KMS-11 (cell line): ENCODE measurements around the gene RFTN1.

Experiments used
- H2AFZ ChIP-seq: fragments of 200-600 bp; sonication (generic); 2 replicates; pipeline ENCODE4 v1.6.1; 2016; ENCODE audit warnings: antibody characterized with exemption, mixed run types, low read depth
- H3K27ac ChIP-seq: fragments of 200-600 bp; sonication (generic); 2 replicates; pipeline ENCODE4 v1.6.1; 2016; ENCODE audit warnings: mild to moderate bottlenecking, mixed run types
- H3K27me3 ChIP-seq: fragments of 200-600 bp; sonication (generic); 2 replicates; pipeline ENCODE4 v1.6.1; 2017; ENCODE audit warnings: mild to moderate bottlenecking, low read depth, mixed run types, moderate library complexity; ENCODE audit not compliant: insufficient read depth
- H3K36me3 ChIP-seq: fragments of 200-600 bp; sonication (generic); 2 replicates; pipeline ENCODE4 v1.6.1; 2017; ENCODE audit warnings: mild to moderate bottlenecking, mixed run types; ENCODE audit not compliant: insufficient read depth
- H3K4me1 ChIP-seq: fragments of 200-600 bp; sonication (generic); 2 replicates; pipeline ENCODE4 v1.6.1; 2016; ENCODE audit warnings: mild to moderate bottlenecking, low read depth, mixed run types; ENCODE audit not compliant: poor library complexity, severe bottlenecking
- H3K4me2 ChIP-seq: fragments of 200-600 bp; sonication (generic); 2 replicates; pipeline ENCODE4 v1.7.0; 2016; ENCODE audit warnings: mild to moderate bottlenecking, mixed run types
- H3K4me3 ChIP-seq: fragments of 200-600 bp; sonication (generic); IDR thresholded peaks from 2 replicates; pipeline ENCODE4 v1.6.1; 2017; ENCODE audit warnings: low read depth, low read length, mixed read lengths; ENCODE audit not compliant: insufficient read depth
- H3K79me2 ChIP-seq: fragments of 200-600 bp; sonication (generic); 2 replicates; pipeline ENCODE4 v1.6.1; 2016; ENCODE audit warnings: low read depth, mixed run types; ENCODE audit not compliant: insufficient read depth
- H3K9ac ChIP-seq: fragments of 200-600 bp; sonication (generic); 2 replicates; pipeline ENCODE4 v1.6.1; 2016; ENCODE audit warnings: mild to moderate bottlenecking, mixed run types
- H4K20me1 ChIP-seq: fragments of 200-600 bp; sonication (generic); 2 replicates; pipeline ENCODE4 v1.6.1; 2016; ENCODE audit warnings: mild to moderate bottlenecking, mixed run types; ENCODE audit not compliant: insufficient read depth
- CTCF ChIP-seq: fragments of 200-600 bp; sonication (generic); conservative IDR thresholded peaks from 2 replicates; pipeline ENCODE4 v1.6.1; 2017; ENCODE audit warnings: low read depth, mild to moderate bottlenecking, antibody characterized with exemption, low read length, moderate library complexity, mixed read lengths

The RFTN1 gene

GRCh38 chr3:16503191-16503776 is 10.2 kb downstream of the RFTN1 start:
- H3K4me3 ChIP-seq: no peak overlapping the region
- H3K4me1 ChIP-seq: peaks cover 9% of the 10 kb centered on the region

DNA sequence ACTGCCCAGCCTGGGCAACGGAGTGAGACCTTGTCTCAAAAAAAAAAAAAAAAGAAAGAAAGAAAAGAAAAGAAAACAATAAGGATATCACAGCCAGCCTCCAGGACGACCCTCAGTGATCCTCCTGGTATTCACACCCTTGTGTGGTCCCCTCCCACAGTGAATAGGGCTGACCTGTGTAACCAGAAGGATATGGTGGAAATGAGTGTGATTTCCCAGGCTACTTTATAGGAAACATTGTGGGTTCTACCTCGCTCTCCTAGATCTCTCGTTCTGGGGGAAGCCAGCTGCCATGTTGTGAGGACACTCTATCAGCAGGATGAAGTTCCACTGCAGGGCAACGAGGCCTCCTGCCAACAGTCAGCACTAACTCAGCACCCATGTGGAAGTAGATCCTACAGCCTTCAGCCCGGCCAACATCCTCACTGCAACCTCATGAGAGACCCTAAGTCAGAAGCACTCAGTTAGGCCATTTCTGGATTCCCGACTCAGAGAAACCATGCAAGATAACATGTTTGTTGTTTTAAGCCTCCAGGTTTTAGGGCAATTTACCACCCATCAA is 11.1 kb downstream of the RFTN1 start:
- no peaks in the 10 kb centered on the region for H4K20me1 ChIP-seq
- no peaks in the 10 kb centered on the region for H3K79me2 ChIP-seq
- H3K4me3 ChIP-seq: no peak overlapping the region
- no peaks in the 10 kb centered on the region for H3K36me3 ChIP-seq
- no peak overlapping the region for H3K4me2 ChIP-seq
- H2AFZ ChIP-seq: no peak overlapping the region
- no peak overlapping the region for H3K9ac ChIP-seq
- no peaks in the 10 kb centered on the region for H3K27me3 ChIP-seq
- H3K4me1 ChIP-seq: peaks cover 9% of the 10 kb centered on the region
- TF ChIP-seq CTCF: no peak
- H3K27ac ChIP-seq: no peak overlapping the region

More at GRCh38 chr3:16503191-16503776, 10.2 kb downstream of the RFTN1 start:
- Histone ChIP-seq H3K9ac (no peak overlapping the region), H4K20me1 (no peaks in the 10 kb centered on the region), H3K27ac (no peak overlapping the region), H2AFZ (no peak overlapping the region), H3K79me2 (no peaks in the 10 kb centered on the region), H3K27me3 (no peaks in the 10 kb centered on the region), H3K4me2 (no peak overlapping the region), H3K36me3 (no peaks in the 10 kb centered on the region)
- TF ChIP-seq CTCF: no peak

DNA sequence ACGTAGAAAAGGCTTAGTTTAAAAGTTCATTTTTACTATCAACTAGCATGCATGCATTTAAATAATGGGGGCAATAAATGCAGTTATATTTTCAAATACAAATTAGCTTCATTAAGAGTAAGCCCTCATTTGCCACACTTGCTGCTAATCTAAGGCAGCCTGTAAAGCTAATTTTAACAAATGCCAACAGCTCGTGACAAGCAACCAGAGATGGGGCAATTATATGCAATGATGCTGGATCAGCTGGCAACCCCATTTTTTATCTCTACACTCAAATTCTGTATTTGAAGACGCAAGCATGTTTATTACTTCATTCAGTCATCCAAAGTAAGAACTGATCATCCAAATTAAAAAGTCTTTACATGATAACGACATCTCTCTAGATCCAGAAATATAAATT is 12.1 kb downstream of the RFTN1 start:
- no peak overlapping the region for H3K4me2 ChIP-seq
- no peaks in the 10 kb centered on the region for H3K79me2 ChIP-seq
- peaks cover 9% of the 10 kb centered on the region for H3K4me1 ChIP-seq
- TF ChIP-seq CTCF: no peak
- no peak overlapping the region for H3K9ac ChIP-seq
- H4K20me1 ChIP-seq: no peaks in the 10 kb centered on the region
- no peaks in the 10 kb centered on the region for H3K27me3 ChIP-seq
- H3K36me3 ChIP-seq: no peaks in the 10 kb centered on the region
- H2AFZ ChIP-seq: no peak overlapping the region
- no peak overlapping the region for H3K4me3 ChIP-seq
- no peak overlapping the region for H3K27ac ChIP-seq

- Histone ChIP-seq H2AFZ (no peak overlapping the region), H4K20me1 (no peaks in the 10 kb centered on the region), H3K27me3 (no peaks in the 10 kb centered on the region), H3K4me1 (peaks cover 9% of the 10 kb centered on the region), H3K4me3 (no peak overlapping the region), H3K9ac (no peak overlapping the region), H3K4me2 (no peak overlapping the region), H3K79me2 (no peaks in the 10 kb centered on the region), H3K36me3 (no peaks in the 10 kb centered on the region), H3K27ac (no peak overlapping the region)
- no peak for TF ChIP-seq CTCF
Measured at GRCh38 chr3:16500911-16501310, 12.6 kb downstream of the RFTN1 start.
